ENCODE data around the gene CDK5.

CDK5 gene

DNA sequence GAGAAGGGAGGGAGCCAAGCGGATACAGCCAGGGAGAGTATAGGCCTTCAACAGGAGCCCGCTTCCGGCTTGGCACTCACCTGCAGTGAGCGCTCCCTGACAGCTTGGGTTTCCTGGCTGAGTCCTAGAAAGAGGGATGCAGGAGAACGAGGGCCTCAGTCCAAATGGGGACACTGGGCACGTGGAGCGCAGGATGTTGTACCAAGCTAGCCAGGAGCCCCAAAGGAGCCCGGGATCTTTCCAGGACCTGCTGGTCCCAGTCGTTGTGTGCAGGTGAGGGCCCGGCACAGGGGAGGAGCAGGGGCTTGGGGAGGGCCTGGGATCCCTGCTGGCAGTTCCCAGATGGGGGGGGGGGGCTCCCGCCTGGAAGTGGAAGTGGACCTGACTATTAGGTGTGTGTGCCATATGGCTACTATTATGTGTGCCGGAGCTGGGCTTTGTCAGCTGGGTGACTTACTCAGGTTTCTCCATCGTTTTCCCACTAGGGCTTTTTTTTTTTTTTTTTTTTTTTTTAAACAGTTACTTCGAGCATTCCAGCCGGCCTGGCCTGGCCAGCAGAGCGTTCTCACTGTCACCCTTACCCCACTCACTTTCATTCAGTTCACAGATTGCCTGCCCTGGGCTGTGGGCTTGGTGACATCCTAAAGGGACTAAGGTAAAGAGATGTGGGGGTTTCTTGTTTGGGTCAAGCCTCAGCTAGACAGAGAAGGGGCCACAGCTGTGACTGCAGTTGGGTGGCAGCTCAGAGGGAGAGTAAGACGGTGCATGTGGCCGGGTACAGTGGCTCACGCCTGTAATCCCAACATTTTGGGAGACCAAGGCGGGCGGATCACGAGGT, 32.4 kb upstream of the CDK5 start:
- TF ChIP-seq SIN3A (IDR thresholded peaks at IDR 0.05; ENCODE audit: borderline replicate concordance, insufficient read depth, low read length) (no peak), FOXP2 (optimal IDR thresholded peaks at IDR 0.05; ENCODE audit: borderline replicate concordance, extremely low read depth, extremely low read length, insufficient read depth) (no peak), TAF1 (IDR thresholded peaks at IDR 0.05; ENCODE audit: borderline replicate concordance, insufficient read depth, low read length) (no peak), POLR2AphosphoS5 (IDR thresholded peaks at IDR 0.05; ENCODE audit: low read depth, low read length) (no peak)
- TF ChIP-seq, protein P1, sequence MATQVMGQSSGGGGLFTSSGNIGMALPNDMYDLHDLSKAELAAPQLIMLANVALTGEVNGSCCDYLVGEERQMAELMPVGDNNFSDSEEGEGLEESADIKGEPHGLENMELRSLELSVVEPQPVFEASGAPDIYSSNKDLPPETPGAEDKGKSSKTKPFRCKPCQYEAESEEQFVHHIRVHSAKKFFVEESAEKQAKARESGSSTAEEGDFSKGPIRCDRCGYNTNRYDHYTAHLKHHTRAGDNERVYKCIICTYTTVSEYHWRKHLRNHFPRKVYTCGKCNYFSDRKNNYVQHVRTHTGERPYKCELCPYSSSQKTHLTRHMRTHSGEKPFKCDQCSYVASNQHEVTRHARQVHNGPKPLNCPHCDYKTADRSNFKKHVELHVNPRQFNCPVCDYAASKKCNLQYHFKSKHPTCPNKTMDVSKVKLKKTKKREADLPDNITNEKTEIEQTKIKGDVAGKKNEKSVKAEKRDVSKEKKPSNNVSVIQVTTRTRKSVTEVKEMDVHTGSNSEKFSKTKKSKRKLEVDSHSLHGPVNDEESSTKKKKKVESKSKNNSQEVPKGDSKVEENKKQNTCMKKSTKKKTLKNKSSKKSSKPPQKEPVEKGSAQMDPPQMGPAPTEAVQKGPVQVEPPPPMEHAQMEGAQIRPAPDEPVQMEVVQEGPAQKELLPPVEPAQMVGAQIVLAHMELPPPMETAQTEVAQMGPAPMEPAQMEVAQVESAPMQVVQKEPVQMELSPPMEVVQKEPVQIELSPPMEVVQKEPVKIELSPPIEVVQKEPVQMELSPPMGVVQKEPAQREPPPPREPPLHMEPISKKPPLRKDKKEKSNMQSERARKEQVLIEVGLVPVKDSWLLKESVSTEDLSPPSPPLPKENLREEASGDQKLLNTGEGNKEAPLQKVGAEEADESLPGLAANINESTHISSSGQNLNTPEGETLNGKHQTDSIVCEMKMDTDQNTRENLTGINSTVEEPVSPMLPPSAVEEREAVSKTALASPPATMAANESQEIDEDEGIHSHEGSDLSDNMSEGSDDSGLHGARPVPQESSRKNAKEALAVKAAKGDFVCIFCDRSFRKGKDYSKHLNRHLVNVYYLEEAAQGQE (IDR thresholded peaks at IDR 0.05; ENCODE audit: insufficient read depth in 1 of 2, low read depth in 2 of 2, low read length in 2 of 2), result no peak

DNA sequence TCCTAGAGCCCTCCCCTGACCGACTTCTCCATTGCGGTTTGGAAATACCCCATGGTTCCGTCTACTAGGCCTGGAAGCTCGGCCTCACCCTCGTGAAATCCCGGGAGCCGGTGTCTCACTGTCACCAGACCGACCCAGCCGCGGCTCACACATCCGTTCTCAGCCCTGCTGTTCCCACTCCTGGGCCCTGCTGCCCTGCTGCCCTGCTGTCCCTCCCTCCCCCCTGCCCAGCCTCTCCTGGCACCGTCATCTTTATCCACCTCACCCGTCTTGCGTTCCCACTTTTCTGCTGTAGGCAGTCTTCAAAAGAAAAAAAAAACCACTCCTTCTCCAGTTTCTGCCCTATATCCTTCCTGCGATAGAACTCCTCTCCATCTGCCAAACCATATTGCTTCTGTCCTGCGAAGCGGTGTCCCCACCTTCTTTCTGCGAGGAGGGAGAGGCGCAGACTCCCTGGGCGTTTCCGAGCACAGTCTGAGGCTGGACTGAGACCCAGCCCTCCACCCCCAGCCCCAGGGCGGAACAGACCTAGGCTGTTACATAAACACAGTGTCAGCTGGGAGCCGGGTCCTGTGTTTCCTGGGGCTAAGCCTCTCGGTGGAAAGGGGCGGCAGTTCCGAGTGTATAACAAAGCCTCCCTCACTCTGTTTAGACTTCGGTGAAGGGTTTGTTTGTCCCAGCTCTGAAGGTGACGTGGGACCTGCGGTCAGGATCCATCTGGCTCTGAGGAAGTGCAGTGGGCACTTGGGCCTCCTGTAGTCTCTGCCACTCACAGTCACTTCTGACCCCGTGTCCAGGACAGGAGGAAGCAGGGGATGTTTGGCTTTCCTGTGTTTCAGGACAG, 31.4 kb upstream of the CDK5 start:
- TF ChIP-seq, protein P1 (IDR thresholded peaks at IDR 0.05; ENCODE audit: insufficient read depth in 1 of 2, low read depth in 2 of 2, low read length in 2 of 2), result no peak
- no peak; the same call in 1 of the 2 replicates for TF ChIP-seq SIN3A (IDR thresholded peaks at IDR 0.05; ENCODE audit: borderline replicate concordance, insufficient read depth, low read length)
- no peak for TF ChIP-seq POLR2AphosphoS5 (IDR thresholded peaks at IDR 0.05; ENCODE audit: low read depth, low read length)
- TF ChIP-seq TAF1 (IDR thresholded peaks at IDR 0.05; ENCODE audit: borderline replicate concordance, insufficient read depth, low read length), result no peak

DNA sequence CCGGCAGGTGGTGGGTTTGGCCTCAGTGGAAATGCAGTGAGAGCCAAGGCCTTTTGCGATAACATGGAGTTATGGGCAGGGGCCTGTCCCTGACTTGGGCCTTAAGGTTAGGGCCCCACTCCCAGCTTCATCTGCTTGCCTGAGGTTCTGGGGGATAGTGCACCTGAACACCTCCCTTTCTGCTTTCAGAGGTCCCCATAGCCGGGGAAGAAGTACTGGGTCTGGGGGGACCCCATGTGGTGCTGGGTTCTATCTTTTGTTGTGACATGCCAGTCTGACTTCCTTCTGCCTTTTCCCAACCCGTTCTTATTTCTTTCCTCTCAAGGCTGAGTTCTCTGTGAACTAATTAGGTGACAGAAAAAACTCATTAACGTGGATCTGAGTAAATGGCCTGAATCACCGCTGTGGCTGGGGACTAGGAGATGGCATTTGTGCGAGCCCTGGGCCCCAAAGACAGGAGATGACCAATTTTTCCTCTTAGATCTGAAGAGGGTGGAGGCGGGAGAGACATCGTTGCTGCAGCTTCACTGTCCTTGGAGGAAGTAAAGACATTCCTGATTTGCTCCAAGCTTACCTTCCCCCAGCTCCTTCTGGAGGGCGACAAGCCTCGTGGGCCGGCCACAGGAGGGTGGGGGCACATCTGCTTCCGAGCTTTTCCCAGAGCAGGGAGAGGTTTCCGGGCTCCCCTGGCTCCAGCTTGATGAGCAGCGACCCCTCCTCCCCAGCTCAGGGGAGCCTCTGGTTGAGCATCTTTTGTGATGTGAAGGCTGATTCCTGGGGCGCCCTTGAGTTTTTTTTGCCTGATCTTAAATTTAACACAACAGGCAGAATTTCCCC, 30.5 kb upstream of the CDK5 start:
- no peak for TF ChIP-seq SIN3A (IDR thresholded peaks at IDR 0.05; ENCODE audit: borderline replicate concordance, insufficient read depth, low read length)
- no peak for TF ChIP-seq TAF1 (IDR thresholded peaks at IDR 0.05; ENCODE audit: borderline replicate concordance, insufficient read depth, low read length)
- TF ChIP-seq, protein P1 (IDR thresholded peaks at IDR 0.05; ENCODE audit: insufficient read depth in 1 of 2, low read depth in 2 of 2, low read length in 2 of 2), result no peak
- TF ChIP-seq FOXP2 (optimal IDR thresholded peaks at IDR 0.05; ENCODE audit: borderline replicate concordance, extremely low read depth, extremely low read length, insufficient read depth), result no peak
- TF ChIP-seq POLR2AphosphoS5 (IDR thresholded peaks at IDR 0.05; ENCODE audit: low read depth, low read length), result no peak

DNA sequence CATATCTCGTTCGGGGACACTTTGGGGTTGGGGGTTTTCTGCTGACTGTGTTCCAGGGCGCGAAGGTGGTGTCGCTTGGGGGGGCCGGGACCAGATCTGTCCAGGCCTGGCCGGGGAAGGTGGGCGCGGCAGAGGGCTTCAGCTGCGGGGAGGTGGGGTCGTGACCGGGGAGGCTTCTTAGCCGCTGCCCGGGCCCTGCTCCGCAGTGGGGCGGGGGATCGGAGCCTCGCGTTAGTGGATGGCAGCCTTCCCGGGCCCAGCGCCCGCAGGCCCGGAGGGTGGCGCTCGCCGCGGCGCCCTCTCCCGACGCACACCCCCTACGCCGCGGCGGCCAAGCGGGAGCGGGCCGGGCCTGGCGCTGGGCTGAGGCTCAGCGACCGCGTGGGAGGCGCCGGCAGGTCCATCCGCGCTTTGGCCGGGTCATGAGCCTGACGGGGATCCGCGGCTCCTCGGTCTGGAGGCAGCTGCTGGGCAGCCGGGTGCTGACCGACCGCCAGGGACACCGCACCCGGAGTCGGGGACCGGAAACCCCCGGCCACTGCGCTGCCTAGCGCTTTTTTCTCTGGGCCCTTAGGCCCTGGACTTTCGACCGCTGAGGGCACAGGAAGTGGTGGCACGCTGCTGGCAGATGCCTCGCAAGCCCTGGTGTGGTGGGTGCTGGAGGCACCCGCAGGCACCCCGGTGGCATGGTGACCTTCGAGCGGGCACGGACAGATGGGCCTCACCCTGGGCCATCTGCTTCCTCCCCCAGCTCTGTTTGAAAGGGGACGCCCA, 29.7 kb upstream of the CDK5 start:
- TF ChIP-seq POLR2AphosphoS5 (IDR thresholded peaks at IDR 0.05; ENCODE audit: low read depth, low read length) (no peak), FOXP2 (optimal IDR thresholded peaks at IDR 0.05; ENCODE audit: borderline replicate concordance, extremely low read depth, extremely low read length, insufficient read depth) (no peak), SIN3A (IDR thresholded peaks at IDR 0.05; ENCODE audit: borderline replicate concordance, insufficient read depth, low read length) (no peak), TAF1 (IDR thresholded peaks at IDR 0.05; ENCODE audit: borderline replicate concordance, insufficient read depth, low read length) (0 out of 2 replicates have a peak, but pooled peaks have one; percentile 49)
- TF ChIP-seq, protein P1 (IDR thresholded peaks at IDR 0.05; ENCODE audit: insufficient read depth in 1 of 2, low read depth in 2 of 2, low read length in 2 of 2), result no peak
